Mammary epithelial cell (primary cell): ENCODE data around the gene ASB1.

ENCODE experiments used
- CTCF ChIP-seq, 2 donors: IDR thresholded peaks in 1 of 2; conservative IDR thresholded peaks in 1 of 2; 2 replicates each; pipeline ENCODE4 v1.5.1; 2011 to 2012; ENCODE audit warnings: inconsistent platforms in 2 of 2, low read length in 2 of 2, mild to moderate bottlenecking in 2 of 2, control low read depth in 1 of 2, low read depth in 1 of 2; ENCODE audit not compliant: insufficient read depth in 1 of 2; ENCODE audit errors: extremely low read depth in 1 of 2
- EZH2 ChIP-seq: IDR thresholded peaks from 2 replicates; pipeline ENCODE4 v1.6.1; 2012; ENCODE audit warnings: low read length, inconsistent platforms, borderline replicate concordance

GRCh38 chr2:238457927-238458324 lies 31.2 kb downstream of the ASB1 start:
- TF ChIP-seq CTCF (conservative IDR thresholded peaks at IDR 0.05 in 1 of 2, IDR thresholded peaks at IDR 0.05 in 1 of 2; ENCODE audit: extremely low read depth in 1 of 2, insufficient read depth in 1 of 2, low read depth in 1 of 2, low read length in 2 of 2) (no peak), EZH2 (no peak)
